PC-9 (cell line): Measurements from ENCODE around the gene COL4A2. TPM values are rescaled to one million over a fixed set of nuclear protein-coding genes. Genes with fewer than 3 reads are reported as not detected.

Experiments used
- BruUV-seq: library from RNA; stranded (reverse); fragments of 400-500 nt; replicated peaks from 2 replicates; lab custom pipeline; 2021; lab: Mats Ljungman, UMichigan
- CTCF ChIA-PET: fragments of 300-600 bp; sonication (Branson Sonifier 250); formaldehyde crosslinking; loops from one replicate; lab custom pipeline; 2022; ENCODE audit warnings: antibody characterized with exemption; lab: Charles Lee
- POLR2A ChIA-PET: fragments of 300-600 bp; sonication (Branson Sonifier 250); formaldehyde crosslinking; loops from one replicate; lab custom pipeline; 2022; ENCODE audit warnings: antibody characterized with exemption; ENCODE audit not compliant: unreplicated experiment; lab: Charles Lee
- DNase-seq, 2 experiments: peaks; one replicate each; pipeline versions ENCODE4 v3.0.0 to v3.0.0-alpha.2; 2015 to 2022; ENCODE audit warnings: mixed read lengths in 1 of 2
- H2AFZ ChIP-seq: fragments of 200-600 bp; sonication (generic); 2 replicates; pipeline ENCODE4 v1.8.1; 2017; ENCODE audit warnings: antibody characterized with exemption
- H3F3A ChIP-seq: fragments of 200-600 bp; sonication (generic); 2 replicates; pipeline ENCODE4 v1.8.1; 2017; ENCODE audit warnings: antibody characterized with exemption, mild to moderate bottlenecking, low read depth; ENCODE audit not compliant: insufficient read depth
- H3K27ac ChIP-seq: fragments of 200-600 bp; sonication (generic); 2 replicates; pipeline ENCODE4 v1.6.1; 2016; ENCODE audit warnings: mixed run types
- H3K27me3 ChIP-seq: fragments of 200-600 bp; sonication (generic); 2 replicates; pipeline ENCODE4 v1.6.1; 2016; ENCODE audit warnings: low read depth, mixed run types; ENCODE audit not compliant: insufficient read depth
- H3K36me3 ChIP-seq: fragments of 200-600 bp; sonication (generic); 2 replicates; pipeline ENCODE4 v1.6.1; 2016; ENCODE audit warnings: low read depth, mixed run types
- H3K4me1 ChIP-seq: fragments of 200-600 bp; sonication (generic); replicated peaks from 2 replicates; pipeline ENCODE4 v1.6.1; 2016; ENCODE audit warnings: mixed run types; ENCODE audit not compliant: insufficient read depth
- H3K4me2 ChIP-seq: fragments of 200-600 bp; sonication (generic); 2 replicates; pipeline ENCODE4 v1.6.1; 2017; ENCODE audit warnings: mixed run types
- H3K4me3 ChIP-seq: fragments of 200-600 bp; sonication (generic); 2 replicates; pipeline ENCODE4 v1.6.1; 2016; ENCODE audit warnings: mixed run types
- H3K79me2 ChIP-seq: fragments of 200-600 bp; sonication (generic); 2 replicates; pipeline ENCODE4 v1.6.1; 2017; ENCODE audit warnings: low read depth, mixed run types
- H3K9me2 ChIP-seq: fragments of 200-600 bp; sonication (generic); 2 replicates; pipeline ENCODE4 v1.8.1; 2017; ENCODE audit warnings: mild to moderate bottlenecking; ENCODE audit not compliant: insufficient read depth
- H3K9me3 ChIP-seq: fragments of 200-600 bp; sonication (generic); 2 replicates; pipeline ENCODE4 v1.8.1; 2016; ENCODE audit warnings: low read depth; ENCODE audit not compliant: insufficient read depth
- H4K20me1 ChIP-seq: fragments of 200-600 bp; sonication (generic); 2 replicates; pipeline ENCODE4 v1.8.1; 2017; ENCODE audit not compliant: insufficient read depth
- CTCF ChIP-seq: fragments of 200-600 bp; sonication (generic); conservative IDR thresholded peaks from 2 replicates; pipeline ENCODE4 v1.6.1; 2017; ENCODE audit warnings: mixed run types, antibody characterized with exemption, mild to moderate bottlenecking, moderate library complexity
- EZH2 ChIP-seq: fragments of 200-600 bp; sonication (generic); IDR thresholded peaks from 2 replicates; pipeline ENCODE4 v1.8.0; 2017; ENCODE audit warnings: antibody characterized with exemption, low read depth
- intact Hi-C: fragments of 100-400 bp; cut with micrococcal nuclease; formaldehyde crosslinking; loops from one replicate; pipeline ENCODE4 v1.10.0; 2022; ENCODE audit not compliant: unreplicated experiment
- total RNA-seq: library from RNA; stranded (reverse); gene quantifications from 2 replicates; pipeline ENCODE4 v1.2.3, GENCODE V29; 2021

Gene COL4A2
- total RNA-seq, 1 experiment from 2014 or later, result 1.2 TPM

GRCh38 chr13:110305001-110305400 is 2.1 kb upstream of the COL4A2 start:
- ChIA-PET POLR2A (interaction anchor here (0.7 kb wide), 1 partner anchor 83 kb away, joined by 3 read pairs; no protein-coding TSS in a partner anchor), CTCF (no interaction called here)
- Histone ChIP-seq H3K9me2 (no peaks in the 10 kb centered on the region), H3K36me3 (no peaks in the 10 kb centered on the region), H3K4me3 (no peak overlapping the region), H3K9me3 (no peaks in the 10 kb centered on the region), H3K27ac (peak overlapping the region; percentile 69), H3K79me2 (no peaks in the 10 kb centered on the region), H2AFZ (no peak overlapping the region), H3F3A (peaks cover 22% of the 10 kb centered on the region; the same call in 1 of the 2 replicates), H3K27me3 (no peaks in the 10 kb centered on the region), H3K4me2 (peak overlapping the region; percentile 51), H3K4me1 (peaks cover 26% of the 10 kb centered on the region), H4K20me1 (no peaks in the 10 kb centered on the region)
- intact Hi-C loops, result no loop called here
- BruUV-seq, result no TSS peak
- TF ChIP-seq CTCF, result no peak
- no peak for TF ChIP-seq EZH2
- peak in 1 of 2 experiments; percentile 25 for DNase-seq

GRCh38 chr13:110305544-110305943 is 1.5 kb upstream of the COL4A2 start:
- Histone ChIP-seq H3K4me3 (no peak overlapping the region), H3K4me2 (no peak overlapping the region)
- CTCF ChIA-PET, result no interaction called here

GRCh38 chr13:110305949-110306339 is 1.1 kb upstream of the COL4A2 start:
- Histone ChIP-seq H3K9me2 (no peaks in the 10 kb centered on the region), H3K4me2 (no peak overlapping the region), H3K4me1 (peaks cover 26% of the 10 kb centered on the region), H3K4me3 (no peak overlapping the region), H3K79me2 (no peaks in the 10 kb centered on the region), H3K27me3 (no peaks in the 10 kb centered on the region), H3K9me3 (no peaks in the 10 kb centered on the region), H3K36me3 (no peaks in the 10 kb centered on the region), H2AFZ (no peak overlapping the region), H3F3A (peaks cover 22% of the 10 kb centered on the region; the same call in 1 of the 2 replicates), H3K27ac (0 out of 2 replicates have a peak overlapping the region, but pooled peaks have one; percentile 69), H4K20me1 (no peaks in the 10 kb centered on the region)
- ChIA-PET CTCF (no interaction called here), POLR2A (no interaction called here)
- no peak for TF ChIP-seq CTCF
- TF ChIP-seq EZH2, result no peak
- intact Hi-C loops, result no loop called here
- no peak for DNase-seq
- BruUV-seq, result no TSS peak

More at GRCh38 chr13:110305544-110305943, 1.5 kb upstream of the COL4A2 start:
- Histone ChIP-seq H4K20me1 (no peaks in the 10 kb centered on the region), H3K36me3 (no peaks in the 10 kb centered on the region), H2AFZ (no peak overlapping the region), H3K4me1 (peaks cover 26% of the 10 kb centered on the region), H3F3A (peaks cover 22% of the 10 kb centered on the region; the same call in 1 of the 2 replicates), H3K9me3 (no peaks in the 10 kb centered on the region), H3K9me2 (no peaks in the 10 kb centered on the region), H3K27me3 (no peaks in the 10 kb centered on the region), H3K79me2 (no peaks in the 10 kb centered on the region), H3K27ac (peak overlapping the region; percentile 69; the same call in 1 of the 2 replicates)
- POLR2A ChIA-PET, result interaction anchor here (0.7 kb wide), 1 partner anchor 82 kb away, joined by 3 read pairs; no protein-coding TSS in a partner anchor
- BruUV-seq, result no TSS peak
- DNase-seq, result peak in 1 of 2 experiments; percentile 4
- intact Hi-C loops, result no loop called here
- no peak for TF ChIP-seq EZH2
- TF ChIP-seq CTCF, result no peak
